GM12878 (cell line): ENCODE data around the gene FOXL3. TPM values are rescaled to one million over a fixed set of nuclear protein-coding genes. Genes with fewer than 3 reads are reported as not detected.

Experiments used
- ATAC-seq: fragments of 200-7000 bp; cut with Tn5 transposase; 3 replicates; pipeline ENCODE4 v1.9.1; 2020; ENCODE audit warnings: mild to moderate bottlenecking, moderate library complexity
- BruUV-seq: library from RNA; stranded (reverse); fragments of 400-500 nt; replicated peaks from 2 replicates; lab custom pipeline; 2021; lab: Mats Ljungman, UMichigan
- CTCF ChIA-PET: fragments of 300-600 bp; sonication (Branson Sonifier 250); formaldehyde crosslinking; extraction: SDS; loops from one replicate; lab custom pipeline; 2021; ENCODE audit warnings: inconsistent platforms; lab: Yijun Ruan, JAX
- POLR2A ChIA-PET: fragments of 350-600 bp; formaldehyde crosslinking; extraction: SDS; loops from one replicate; lab custom pipeline; 2021; ENCODE audit warnings: inconsistent platforms; lab: Charles Lee
- RAD21 ChIA-PET: fragments of 300-600 bp; sonication (Branson Sonifier 250); formaldehyde crosslinking; loops from one replicate; lab custom pipeline; 2023; ENCODE audit warnings: antibody characterized with exemption; ENCODE audit not compliant: unreplicated experiment; lab: Charles Lee
- SMC1A ChIA-PET: fragments of 300-600 bp; sonication (Branson Sonifier 250); formaldehyde crosslinking; loops from one replicate; lab custom pipeline; 2023; ENCODE audit not compliant: unreplicated experiment, uncharacterized antibody; lab: Charles Lee
- DNase-seq: peaks from one replicate; pipeline ENCODE4 v3.0.0-alpha.2; 2011; ENCODE audit warnings: low read depth, low spot score
- FAIRE-seq: peaks from 3 replicates; lab custom pipeline; 2011; peaks lifted over from hg19 to GRCh38; lab: Jason Lieb, UNC
- H2AFZ ChIP-seq: 2 replicates; pipeline ENCODE4 v1.6.0; 2011; ENCODE audit warnings: low read depth, low read length, control low read depth; ENCODE audit not compliant: control insufficient read depth
- H3K27ac ChIP-seq: 2 replicates; pipeline ENCODE4 v1.5.1; 2011; ENCODE audit warnings: control low read depth; ENCODE audit not compliant: control insufficient read depth, insufficient read depth
- H3K27me3 ChIP-seq, 2 experiments: replicated peaks in 1 of 2; 2 replicates each; pipeline versions ENCODE4 v1.6.0 to v1.6.1; 2011; ENCODE audit warnings: low read length in 1 of 2; ENCODE audit not compliant: control insufficient read depth in 2 of 2, insufficient read depth in 2 of 2
- H3K36me3 ChIP-seq, 2 experiments: 2 replicates each; pipeline ENCODE4 v1.5.1; 2011; ENCODE audit warnings: low read length in 1 of 2; ENCODE audit not compliant: control insufficient read depth in 2 of 2, insufficient read depth in 2 of 2
- H3K4me1 ChIP-seq: 2 replicates; pipeline ENCODE4 v1.6.1; 2011; ENCODE audit warnings: mild to moderate bottlenecking, low read length, moderate library complexity, mixed read lengths; ENCODE audit not compliant: control insufficient read depth, insufficient read depth
- H3K4me2 ChIP-seq: 2 replicates; pipeline ENCODE4 v1.6.0; 2011; ENCODE audit warnings: control low read depth; ENCODE audit not compliant: control insufficient read depth, insufficient read depth
- H3K4me3 ChIP-seq: fragments of 200-600 bp; sonication (generic); 2 replicates; pipeline ENCODE4 v1.5.1; 2016
- H3K79me2 ChIP-seq: 2 replicates; pipeline ENCODE4 v1.6.0; 2011; ENCODE audit warnings: low read length; ENCODE audit not compliant: control insufficient read depth, insufficient read depth
- H3K9ac ChIP-seq: 2 replicates; pipeline ENCODE4 v1.8.0; 2011; ENCODE audit warnings: low read length, control low read depth, mixed read lengths; ENCODE audit not compliant: control insufficient read depth, insufficient read depth
- H3K9me3 ChIP-seq: replicated peaks from 3 replicates; pipeline ENCODE4 v1.5.1; 2011; ENCODE audit warnings: mild to moderate bottlenecking, low read length; ENCODE audit not compliant: control insufficient read depth, insufficient read depth
- H4K20me1 ChIP-seq: 2 replicates; pipeline ENCODE4 v1.6.0; 2011; ENCODE audit not compliant: control insufficient read depth, insufficient read depth
- BHLHE40 ChIP-seq, 2 experiments: fragments of 450-650 bp in 1 of 2; IDR thresholded peaks; 2 replicates each; pipeline ENCODE4 v1.6.1; 2011 to 2017; ENCODE audit warnings: low read depth in 2 of 2, borderline replicate concordance in 1 of 2, improper control_type of control experiment in 1 of 2, low read length in 1 of 2, mild to moderate bottlenecking in 1 of 2
- CBX3 ChIP-seq: fragments of 200-600 bp; sonication (generic); IDR thresholded peaks from 2 replicates; pipeline ENCODE4 v1.6.1; 2016; ENCODE audit warnings: low read depth, borderline replicate concordance
- CHD4 ChIP-seq: fragments of 200-600 bp; sonication (generic); IDR thresholded peaks from 2 replicates; pipeline ENCODE4 v1.6.1; 2016; ENCODE audit warnings: mild to moderate bottlenecking
- EED ChIP-seq: sonication (generic); IDR thresholded peaks from 2 replicates; pipeline ENCODE4 v1.6.1; 2016; ENCODE audit warnings: antibody characterized with exemption, low read depth
- ESRRA ChIP-seq: IDR thresholded peaks from 2 replicates; pipeline ENCODE4 v1.6.1; 2012; ENCODE audit warnings: mild to moderate bottlenecking, low read length, improper control_type of control experiment
- HDGF ChIP-seq: fragments of 450-650 bp; IDR thresholded peaks from 2 replicates; pipeline ENCODE4 v1.6.1; 2016; ENCODE audit warnings: antibody characterized with exemption
- IKZF1 ChIP-seq: fragments of 450-650 bp; conservative IDR thresholded peaks from 2 replicates; pipeline ENCODE4 v1.6.1; 2017; ENCODE audit warnings: antibody characterized with exemption, mild to moderate bottlenecking
- POLR2AphosphoS2 ChIP-seq: IDR thresholded peaks from 2 replicates; pipeline ENCODE4 v1.6.1; 2011; ENCODE audit warnings: low read depth, mild to moderate bottlenecking, low read length, improper control_type of control experiment, moderate library complexity
- RBBP5 ChIP-seq: fragments of 200-600 bp; sonication (generic); conservative IDR thresholded peaks from 2 replicates; pipeline ENCODE4 v1.6.1; 2016
- SMARCA5 ChIP-seq: fragments of 450-650 bp; IDR thresholded peaks from 2 replicates; pipeline ENCODE4 v1.6.1; 2017; ENCODE audit warnings: mild to moderate bottlenecking
- SRF ChIP-seq, 2 experiments: IDR thresholded peaks; 2 replicates each; pipeline ENCODE4 v1.6.1; 2011; ENCODE audit warnings: low read depth in 2 of 2, low read length in 2 of 2, mild to moderate bottlenecking in 1 of 2, moderate library complexity in 1 of 2
- TCF12 ChIP-seq: IDR thresholded peaks from 2 replicates; pipeline ENCODE4 v1.6.1; 2011; ENCODE audit warnings: low read depth, mild to moderate bottlenecking, low read length
- TCF7 ChIP-seq: IDR thresholded peaks from 2 replicates; pipeline ENCODE4 v1.6.1; 2014; ENCODE audit warnings: antibody characterized with exemption, borderline replicate concordance
- ZBED1 ChIP-seq: IDR thresholded peaks from 2 replicates; pipeline ENCODE4 v1.6.1; 2016; ENCODE audit warnings: borderline replicate concordance
- WGBS: methylation state at CpG from one replicate; pipeline ENCODE4 v1.1.6; 2016; ENCODE audit warnings: low lambda C conversion rate; ENCODE audit not compliant: insufficient replicate concordance, insufficient coverage; ENCODE audit errors: missing lambda C conversion rate; 5-methylcytosine and 5-hydroxymethylcytosine counted together
- in situ Hi-C: fragments of 300-500 bp; cut with MboI; formaldehyde crosslinking; loops from 9 replicates; pipeline ENCODE4 v1.14.3; 2018; ENCODE audit warnings: mixed read lengths
- intact Hi-C: fragments of 100-400 bp; cut with micrococcal nuclease; formaldehyde crosslinking; loops from one replicate; pipeline ENCODE4 v1.14.2; 2022; ENCODE audit not compliant: unreplicated experiment
- polyA plus RNA-seq, 11 experiments: library from polyadenylated mRNA; depleted of rRNA in 4 of 11; unstranded in 6 of 11; stranded (reverse) in 5 of 11; fragments of >200 nt; fragmentation: Nextera tagmentation in 4 of 11; fragmentation: Illumina TruSeq in 1 of 11; extraction: Ambion mirVana in 4 of 11; extraction: Trizol in 1 of 11; gene quantifications; 1 replicate in 1 of 11; 2 replicates in 10 of 11; pipeline versions ENCODE4 v1.2.1 to v1.2.3, GENCODE V29; 2011 to 2016; ENCODE audit warnings: inconsistent platforms in 2 of 11, missing spikeins in 2 of 11, low read depth in 1 of 11
- total RNA-seq, 4 experiments: library from RNA; depleted of rRNA in 3 of 4; stranded (reverse); fragments of >200 nt in 3 of 4; fragmentation: Illumina TruSeq in 1 of 4; extraction: Trizol in 1 of 4; gene quantifications; 2 replicates each; pipeline versions ENCODE4 v1.2.1 to v1.2.3, GENCODE V29; 2013 to 2021

The FOXL3 gene
- total and polyA plus RNA-seq, 10 of the 15 experiments (the other 5 are each of a cell fraction or from before 2014, with no cell fraction given) = not detected

GRCh38 chr7:312424-312823 is 22.5 kb downstream of the FOXL3 start (continued):
- TF ChIP-seq RBBP5 (no peak), SMARCA5 (no peak)

- CTCF ChIA-PET = no interaction called here
- 69% methylated on average over 8 of the region's 8 CpGs for whole genome bisulfite sequencing
- no TSS peak for BruUV-seq
Measured at GRCh38 chr7:314853-315252, 24.9 kb downstream of the FOXL3 start.

More at GRCh38 chr7:314853-315252, 24.9 kb downstream of the FOXL3 start:
- no peaks in the 10 kb centered on the region for H3K4me1 ChIP-seq
- no peak overlapping the region for H3K4me2 ChIP-seq
- TF ChIP-seq CBX3 = no peak
- no peak for TF ChIP-seq TCF7
- no peak for TF ChIP-seq TCF12
- no peak for TF ChIP-seq EED
- TF ChIP-seq BHLHE40 (IDR thresholded peaks at IDR 0.05; ENCODE audit: borderline replicate concordance in 1 of 2, low read depth in 2 of 2, low read length in 1 of 2) = no peak
- no peak for TF ChIP-seq ESRRA
- no peak for TF ChIP-seq ZBED1
- TF ChIP-seq SRF (IDR thresholded peaks at IDR 0.05; ENCODE audit: low read depth in 2 of 2, low read length in 2 of 2) = no peak
- no peak for TF ChIP-seq HDGF
- no peak for TF ChIP-seq SMARCA5
- TF ChIP-seq POLR2AphosphoS2 = no peak
- no peak for TF ChIP-seq IKZF1
- no peak for TF ChIP-seq CHD4
- H3K9me3 ChIP-seq = no peaks in the 10 kb centered on the region; the same call in 2 of the 3 replicates
- no peak overlapping the region for H3K4me3 ChIP-seq
- no peak for DNase-seq
- H2AFZ ChIP-seq = no peak overlapping the region
- no peak for ATAC-seq
- ChIA-PET RAD21 (interaction anchor here (0.9 kb wide), 1 partner anchor 473 kb away, joined by 3 read pairs; no protein-coding TSS in a partner anchor), POLR2A (no interaction called here), SMC1A (no interaction called here)
- H3K9ac ChIP-seq = no peak overlapping the region
- no peak for FAIRE-seq
- H3K27ac ChIP-seq = no peak overlapping the region
- no peaks in the 10 kb centered on the region for H4K20me1 ChIP-seq
- no peaks in the 10 kb centered on the region for H3K36me3 ChIP-seq
- intact Hi-C loops = no loop called here
- no peaks in the 10 kb centered on the region for H3K27me3 ChIP-seq
- H3K79me2 ChIP-seq = no peaks in the 10 kb centered on the region
- in situ Hi-C loops = loop anchor here (5.0 kb wide), 3 partner anchors 462 to 647 kb away; no protein-coding TSS in a partner anchor
